Measurements from ENCODE around the gene ACSL5.

The ACSL5 gene

DNA sequence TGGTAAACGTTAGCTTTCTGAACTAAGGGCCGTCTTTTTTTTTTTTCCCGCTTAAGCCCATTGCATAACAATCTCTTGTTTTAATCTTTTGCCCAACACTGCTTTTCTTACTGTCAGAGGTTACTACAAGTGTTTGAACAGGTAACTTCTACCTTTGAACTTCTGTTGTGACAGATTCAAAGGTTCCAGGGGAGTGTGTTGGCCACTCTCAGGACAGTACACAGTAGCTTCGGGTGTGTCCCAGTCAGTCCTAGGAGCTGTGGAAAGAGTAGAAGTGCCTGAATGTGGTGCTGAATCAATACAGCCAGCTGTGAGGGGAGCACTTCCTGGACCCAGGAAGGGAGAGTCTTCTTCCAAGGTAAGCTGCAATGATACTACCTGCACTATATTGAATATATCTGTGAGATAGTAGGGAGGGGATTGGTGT is at the start of gene ACSL5:
ACSL5 (plus strand) TSS at position 205 of the 427 bp plus-strand sequence. CDS start 20,831 bp downstream, outside the sequence.
- DNase-seq: no peak

DNA sequence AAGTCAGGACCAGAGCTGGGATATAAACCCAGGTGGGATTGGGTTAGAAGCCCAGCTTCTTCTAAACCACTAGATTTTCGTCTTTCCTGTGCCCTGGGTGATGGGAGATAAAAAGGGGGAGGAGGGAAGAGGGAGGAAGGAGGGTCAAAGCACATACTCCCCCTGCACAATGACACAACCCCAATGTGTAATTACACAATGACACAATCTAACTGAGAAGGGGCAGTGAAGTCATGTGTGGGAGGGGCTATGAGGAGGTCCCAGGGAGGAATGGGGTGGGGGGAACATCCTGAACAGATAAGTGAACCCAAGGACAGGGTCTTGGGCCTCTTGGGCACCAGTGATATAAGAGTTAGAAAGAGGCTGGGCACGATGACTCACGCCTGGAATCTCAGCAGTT is 46.2 kb upstream of the ACSL5 start:
- DNase-seq: no peak

GRCh38 chr10:112330162-112330561 is 43.8 kb upstream of the ACSL5 start:
- no peak for DNase-seq

- no peak for DNase-seq
Observed at GRCh38 chr10:112330607-112331160, 43.2 kb upstream of the ACSL5 start.

GRCh38 chr10:112332022-112332421 is 41.9 kb upstream of the ACSL5 start:
- no peak for DNase-seq

DNA sequence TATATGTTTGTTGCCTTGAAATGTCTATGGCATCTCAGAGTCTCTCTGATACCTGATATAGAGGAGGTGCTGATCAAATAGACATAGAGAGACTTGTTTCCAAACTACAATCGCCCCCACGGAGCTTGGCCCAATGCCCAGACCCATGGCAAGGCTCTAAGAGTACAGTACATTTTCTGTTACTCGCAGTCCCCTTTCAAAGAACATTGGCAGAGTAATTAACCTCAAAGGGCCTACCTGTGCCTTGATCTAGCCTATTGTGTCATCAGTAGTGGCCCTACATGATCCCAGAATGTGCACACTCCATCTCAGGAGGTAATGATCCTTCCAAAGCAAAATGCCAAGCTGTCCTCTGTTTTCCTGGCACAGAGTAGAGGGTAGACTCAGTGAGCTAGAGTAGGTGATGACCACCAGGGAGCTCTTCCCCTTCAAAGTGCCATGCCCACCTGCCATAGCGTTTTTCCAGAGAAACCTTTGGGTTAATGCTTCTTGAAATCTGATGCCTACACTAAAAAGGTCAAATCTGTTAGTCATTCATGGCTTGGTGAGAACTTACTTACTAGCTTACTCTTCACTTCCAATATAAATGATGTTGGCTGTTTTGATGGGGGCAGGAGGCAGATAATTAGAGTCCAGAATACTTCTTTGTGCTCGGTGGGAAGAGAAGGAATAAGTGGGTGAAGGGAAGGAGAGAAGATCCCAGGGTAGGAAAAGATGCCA is 41.2 kb upstream of the ACSL5 start:
- no peak for DNase-seq

DNA sequence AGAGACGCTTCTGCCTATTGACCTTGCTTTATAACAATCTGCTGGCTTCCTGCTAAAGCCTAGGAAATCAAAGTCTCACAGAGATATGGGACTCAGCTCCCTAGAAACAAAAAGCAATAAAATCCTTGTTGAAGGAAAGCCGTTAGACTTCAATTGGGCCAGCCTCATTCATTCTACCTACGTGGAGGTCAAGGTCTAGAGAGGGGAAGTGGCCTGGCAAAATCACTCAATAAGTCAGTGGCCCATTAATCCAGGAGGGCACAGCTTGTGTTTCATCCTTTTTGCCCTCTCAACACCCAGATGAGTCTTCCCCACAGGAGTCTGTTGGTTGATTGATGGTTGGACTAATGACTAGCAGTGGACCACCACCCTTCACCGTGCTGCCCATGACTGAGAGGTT is 40.5 kb upstream of the ACSL5 start:
- no peak for DNase-seq

GRCh38 chr10:112335111-112335867 is 38.6 kb upstream of the ACSL5 start:
- DNase-seq: no peak

- DNase-seq: no peak
Observed at GRCh38 chr10:112335868-112336265, 38.0 kb upstream of the ACSL5 start.

DNA sequence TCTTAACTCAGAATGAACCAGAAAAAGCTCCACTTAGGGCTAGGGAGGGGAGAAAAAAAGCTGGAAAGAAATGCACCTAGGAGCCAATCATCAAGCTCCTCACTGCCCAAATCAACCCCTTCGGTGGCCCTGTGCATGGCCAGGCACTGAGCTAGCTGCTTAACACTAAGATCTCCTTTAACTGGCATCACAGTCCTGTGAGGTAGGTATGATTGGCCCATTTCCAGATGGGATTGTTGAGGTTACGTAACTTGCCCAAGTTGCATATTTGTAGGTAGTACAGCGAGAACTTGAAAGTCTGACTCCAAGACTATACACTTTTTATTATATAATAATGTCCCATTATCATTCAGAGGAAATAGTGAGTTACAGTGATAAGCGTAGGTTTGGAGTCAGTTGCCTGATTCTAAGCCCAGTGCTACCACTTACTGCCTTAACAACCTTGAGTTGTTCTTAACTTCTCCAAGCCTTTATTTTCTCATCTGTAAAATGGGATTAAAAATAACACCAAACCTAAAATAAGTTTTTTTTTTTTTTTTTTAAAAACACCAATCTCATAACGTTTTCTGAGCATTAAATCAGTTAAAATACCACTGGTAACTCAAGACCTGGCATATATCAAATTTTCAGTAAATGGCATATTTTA is 37.2 kb upstream of the ACSL5 start:
- no peak for DNase-seq

GRCh38 chr10:112338957-112339356 is 35.0 kb upstream of the ACSL5 start:
- no peak for DNase-seq

DNA sequence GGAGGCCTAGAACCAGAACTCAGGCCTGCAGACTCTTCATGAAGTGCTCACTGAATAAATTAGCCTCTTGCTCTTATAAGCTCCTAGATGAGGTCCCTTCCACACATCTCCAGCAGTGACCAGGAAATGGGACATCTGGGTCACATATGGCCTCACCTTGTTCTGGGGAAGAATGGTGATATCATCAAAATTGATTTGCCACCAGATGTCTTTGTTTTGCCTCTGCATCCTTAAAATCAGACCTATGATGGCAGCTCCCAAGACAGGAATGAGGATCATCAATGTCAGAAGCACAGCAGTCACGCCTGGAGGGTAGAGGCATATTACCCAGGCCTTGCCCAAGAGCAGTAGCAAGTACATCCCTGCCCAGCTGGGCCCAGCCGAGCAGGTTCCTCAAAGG is 33.3 kb upstream of the ACSL5 start:
- no peak for DNase-seq

DNA sequence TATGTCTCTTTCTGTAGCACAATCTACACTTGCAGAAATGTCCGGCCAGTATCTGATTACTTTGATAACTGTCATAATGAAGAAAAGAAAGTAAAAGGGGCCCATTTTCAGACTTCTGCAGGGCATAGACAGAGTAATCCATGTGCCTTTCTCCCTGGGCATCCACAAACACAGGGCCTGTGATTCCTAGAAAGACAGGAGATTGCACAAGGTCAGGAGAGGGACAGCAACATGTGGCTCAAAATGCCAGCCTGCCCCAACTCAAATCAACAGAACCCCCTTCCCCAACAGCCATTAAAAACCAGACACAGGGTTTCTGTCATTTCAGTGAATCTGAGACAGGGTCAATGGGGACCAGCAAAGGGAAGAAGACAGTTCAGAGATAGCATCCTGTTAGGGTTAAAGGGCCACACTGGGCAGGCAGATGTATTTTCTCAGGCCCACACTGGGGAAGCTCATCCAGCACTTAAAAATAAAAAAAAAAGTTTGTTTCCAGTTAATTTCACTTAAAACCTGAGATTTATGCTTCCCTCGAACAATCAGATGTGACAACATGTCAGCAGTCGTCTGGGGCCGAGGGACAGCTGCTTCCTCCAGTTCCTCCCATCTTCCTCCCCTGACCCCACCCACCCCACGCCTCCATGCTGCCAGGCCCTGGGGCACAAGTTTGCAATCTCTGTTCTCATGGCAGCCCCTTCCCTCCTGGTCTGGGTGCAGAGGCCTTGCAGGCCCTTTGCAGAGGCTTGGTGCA is 30.7 kb upstream of the ACSL5 start:
- no peak for DNase-seq

- DNase-seq: no peak
Observed at GRCh38 chr10:112344261-112344660, 29.7 kb upstream of the ACSL5 start.

- DNase-seq: no peak
Observed at GRCh38 chr10:112345202-112345601, 28.7 kb upstream of the ACSL5 start.

DNA sequence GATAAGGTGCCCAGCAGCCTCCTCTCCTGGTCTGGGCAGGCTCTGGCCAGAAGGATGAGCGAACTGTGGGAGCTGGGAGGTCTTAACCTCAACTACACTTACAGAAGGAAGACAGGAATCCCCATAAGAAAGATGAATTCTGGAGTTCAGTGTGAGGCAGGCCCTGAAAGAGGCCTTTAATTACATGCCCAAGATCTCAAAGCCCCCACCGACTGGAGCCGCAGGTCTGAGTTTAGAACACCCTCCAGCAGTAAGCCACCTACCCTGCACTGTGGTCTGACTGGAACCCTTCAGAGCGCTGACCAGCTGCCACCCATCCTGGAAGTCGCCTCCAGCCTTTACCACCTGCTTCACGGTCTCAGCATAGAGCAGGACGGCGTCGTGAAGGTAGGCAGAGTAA is 28.2 kb upstream of the ACSL5 start:
- DNase-seq: no peak

DNA sequence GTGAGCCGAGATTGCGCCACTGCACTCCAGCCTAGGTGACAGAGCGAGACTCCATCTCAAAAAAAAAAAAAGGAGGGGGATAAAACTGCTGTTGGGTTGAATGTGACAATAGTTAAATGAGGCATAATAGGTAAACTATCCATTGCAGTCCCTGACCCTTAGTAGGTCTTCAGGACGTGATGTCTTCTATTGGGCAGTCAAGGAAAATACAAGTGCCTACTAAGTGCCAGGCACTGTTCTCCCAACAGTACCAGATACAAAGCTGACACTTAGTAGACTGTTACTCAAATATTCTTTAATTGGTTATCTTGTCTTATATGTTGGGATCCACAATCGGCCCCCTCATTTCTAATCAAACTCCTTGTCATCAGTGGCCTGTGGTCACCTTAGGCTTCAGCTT is 27.1 kb upstream of the ACSL5 start:
- DNase-seq: no peak

- DNase-seq: no peak
Observed at GRCh38 chr10:112347709-112348671, 25.9 kb upstream of the ACSL5 start.

DNA sequence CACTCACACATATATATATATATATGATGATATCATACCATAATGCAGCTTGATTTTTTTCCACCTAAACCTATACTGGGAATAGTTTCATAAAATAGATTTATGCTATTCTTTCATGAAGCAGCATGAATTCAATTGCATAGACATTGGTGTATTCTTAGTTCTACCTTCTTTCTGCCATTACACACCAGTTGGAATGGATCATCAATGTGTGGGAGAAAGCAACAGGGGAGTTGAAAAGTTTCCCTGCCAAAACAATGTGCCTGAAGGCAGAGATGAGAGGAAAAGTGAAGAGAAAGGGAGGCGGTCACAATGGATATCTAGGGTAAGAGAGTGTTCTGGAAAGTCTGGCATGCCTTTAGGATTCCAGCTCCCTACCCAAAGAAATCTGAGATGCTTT is 25.2 kb upstream of the ACSL5 start:
- no peak for DNase-seq

GRCh38 chr10:112349521-112350085 is 24.3 kb upstream of the ACSL5 start:
- DNase-seq: no peak

DNA sequence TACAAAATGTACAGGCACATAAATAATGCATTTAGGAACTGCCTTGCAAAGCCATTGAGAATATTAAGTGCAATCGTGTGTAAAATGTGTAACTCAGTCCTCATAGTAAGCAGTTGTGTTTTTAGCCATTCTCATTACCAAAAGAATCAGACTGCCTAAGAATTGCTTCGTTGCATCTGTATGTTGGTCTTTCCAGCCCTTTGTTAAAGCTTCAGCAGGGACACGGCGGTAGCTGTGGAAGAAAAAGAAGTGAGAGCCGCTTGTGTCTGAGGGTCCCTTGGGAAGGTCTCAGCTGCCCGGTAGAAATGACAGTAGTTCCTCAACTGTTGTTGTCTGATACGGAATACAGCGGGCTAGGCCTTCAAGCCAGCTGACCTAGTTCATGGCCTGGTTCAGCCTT is 22.8 kb upstream of the ACSL5 start:
- no peak for DNase-seq
